Glomerular endothelial cell (primary cell): Measurements from ENCODE around the gene SLC16A8. TPM values are rescaled to one million over a fixed set of nuclear protein-coding genes. Genes with fewer than 3 reads are reported as not detected.

Experiments used
- DNase-seq: peaks from one replicate; pipeline ENCODE4 v3.0.0-alpha.2; 2011; ENCODE audit warnings: low read depth, low spot score; ENCODE audit errors: extremely low read depth
- total RNA-seq: library from RNA; depleted of rRNA; stranded (reverse); fragments of >200 nt; gene quantifications from 2 replicates; pipeline ENCODE4 v1.2.3, GENCODE V29; 2015

SLC16A8 gene
- total RNA-seq, 1 donor from 2014 or later: not detected

- DNase-seq: peak; percentile 23
Observed at GRCh38 chr22:38114484-38115398, 30.8 kb upstream of the SLC16A8 start.

- DNase-seq: no peak
Observed at GRCh38 chr22:38112381-38112780, 28.4 kb upstream of the SLC16A8 start.

DNA sequence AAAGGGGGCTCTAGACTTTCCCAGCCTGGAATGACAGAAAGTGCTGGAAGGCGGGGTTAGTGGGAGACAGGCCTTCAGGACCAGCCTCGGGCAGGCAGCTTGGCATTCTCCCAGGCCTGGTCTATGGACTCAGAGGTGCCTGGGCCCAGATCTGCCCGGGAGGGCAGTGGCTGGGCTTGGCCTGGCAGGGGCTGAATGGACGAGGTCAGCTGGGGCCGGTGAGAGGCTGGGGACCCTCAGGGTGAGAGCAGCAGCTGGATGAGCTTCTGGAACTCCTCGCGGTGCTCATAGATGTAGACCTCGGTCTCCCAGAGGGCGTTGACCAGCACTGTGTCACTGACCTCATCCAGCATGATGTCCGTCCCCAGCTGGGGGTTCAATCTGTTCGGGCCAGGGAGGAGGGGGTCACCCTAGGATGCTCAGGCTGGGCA lies 28.0 kb upstream of the SLC16A8 start:
- DNase-seq: no peak

GRCh38 chr22:38110863-38111852 lies 27.2 kb upstream of the SLC16A8 start:
- no peak for DNase-seq

DNA sequence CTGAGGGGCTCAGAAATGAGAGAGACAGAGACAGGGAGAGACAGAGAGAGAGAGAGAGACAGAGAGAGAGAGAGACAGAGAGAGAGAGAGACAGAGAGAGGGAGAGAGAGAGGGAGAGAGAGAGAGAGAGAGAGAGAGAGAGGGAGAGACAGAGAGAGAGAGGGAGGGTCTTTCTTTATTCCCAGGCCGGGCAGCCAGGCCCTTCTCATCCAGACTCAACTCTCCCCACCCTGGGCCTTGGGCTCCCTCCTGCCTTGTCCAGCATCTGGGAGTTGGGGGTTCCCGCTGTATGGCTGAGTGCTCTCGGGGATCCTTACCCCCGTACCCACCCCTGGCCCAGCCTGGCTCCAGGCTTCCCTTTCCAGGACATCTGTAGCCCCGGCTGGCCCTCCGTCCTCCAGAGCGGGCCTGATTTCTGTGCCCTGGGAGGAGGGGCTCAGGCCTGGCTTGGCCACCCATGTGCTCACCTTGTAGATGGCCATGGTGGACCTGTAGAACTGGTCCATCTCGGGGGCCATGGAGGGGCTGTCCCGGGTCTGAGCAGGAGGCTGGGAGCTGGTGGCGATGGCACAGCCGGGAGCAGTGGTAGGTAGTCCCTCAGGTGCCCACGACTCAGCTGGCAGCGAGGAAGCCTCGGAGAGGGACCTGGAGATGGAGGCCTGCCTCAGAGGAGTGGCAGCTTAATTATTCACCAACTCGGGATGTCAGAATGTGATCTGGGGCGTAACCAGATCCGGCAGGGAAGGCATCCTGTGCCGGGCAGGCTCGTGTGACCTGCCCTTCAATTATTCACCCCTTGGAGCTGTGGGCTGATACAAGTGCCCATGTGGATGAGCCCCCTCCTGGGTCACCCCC lies 26.3 kb upstream of the SLC16A8 start, which contains the start of gene BAIAP2L2:
Gene BAIAP2L2 (minus strand): TSS at position 677 of the 855 bp plus-strand sequence. CDS start 159 bp downstream, at position 518.
- no peak for DNase-seq

- DNase-seq: no peak
Observed at GRCh38 chr22:38109371-38110001, 25.5 kb upstream of the SLC16A8 start.

GRCh38 chr22:38108561-38109319 lies 24.8 kb upstream of the SLC16A8 start:
- DNase-seq: no peak

- no peak for DNase-seq
Observed at GRCh38 chr22:38107692-38108515, 23.9 kb upstream of the SLC16A8 start.

DNA sequence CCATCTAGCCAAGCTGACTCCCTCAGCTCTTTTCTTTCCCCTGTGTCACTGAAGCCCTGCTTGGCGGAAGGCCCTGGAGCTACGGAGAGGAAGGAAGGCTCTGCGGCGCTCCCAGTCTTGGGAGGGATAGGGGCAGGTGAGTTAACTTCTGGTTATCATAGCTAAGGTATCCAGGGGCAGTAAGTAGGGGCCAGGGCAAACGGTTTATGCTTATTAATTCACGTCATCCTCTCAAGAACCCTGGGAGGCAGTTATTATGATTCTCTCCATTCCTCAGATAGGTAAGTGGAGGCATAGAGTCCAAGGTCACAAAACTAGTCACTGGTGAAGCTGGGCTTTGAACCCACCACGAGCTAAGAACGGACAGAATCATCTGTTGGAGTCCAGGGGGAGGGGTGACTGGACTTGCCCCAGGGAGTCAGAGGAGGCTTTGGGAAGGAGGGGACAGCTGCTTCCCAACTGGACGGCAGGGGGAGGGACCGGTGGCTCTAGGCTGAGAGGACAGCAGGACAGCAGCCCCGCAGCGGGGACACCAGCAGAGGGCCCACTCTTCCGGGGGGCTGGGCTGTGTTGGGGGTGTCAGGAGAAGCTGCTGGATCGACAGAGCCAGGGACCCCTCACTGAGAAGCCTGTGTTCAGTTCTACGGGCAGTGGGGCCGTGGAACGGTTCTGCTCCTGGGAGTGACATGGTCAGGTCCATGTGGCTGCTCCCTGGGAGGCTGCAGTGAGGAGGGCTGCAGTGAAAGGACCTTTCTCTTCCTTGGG lies 23.0 kb upstream of the SLC16A8 start:
- no peak for DNase-seq

DNA sequence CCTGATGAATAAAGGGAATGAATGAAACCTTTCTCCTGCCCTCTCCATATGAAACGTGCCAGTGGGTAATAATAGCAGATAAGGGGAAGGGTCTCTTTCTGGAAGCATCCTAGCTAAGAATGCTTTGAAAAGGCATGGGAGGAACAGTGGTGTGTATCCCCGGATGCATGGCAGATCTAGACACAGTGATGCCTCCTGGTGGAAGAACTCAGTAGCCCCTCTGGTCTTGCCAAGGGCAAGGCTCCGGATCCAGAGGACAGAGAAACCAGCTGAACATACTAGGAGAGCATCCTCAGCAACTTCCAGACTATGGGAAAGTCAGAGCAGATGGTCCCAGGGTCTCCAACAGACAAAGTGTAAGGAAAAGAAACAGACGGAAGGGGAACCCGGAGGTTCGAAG lies 20.1 kb upstream of the SLC16A8 start:
- no peak for DNase-seq

- DNase-seq: no peak
Observed at GRCh38 chr22:38103641-38104040, 19.7 kb upstream of the SLC16A8 start.

- peak; percentile 37 for DNase-seq
Observed at GRCh38 chr22:38098410-38099249, 14.6 kb upstream of the SLC16A8 start.

GRCh38 chr22:38097557-38098409 lies 13.8 kb upstream of the SLC16A8 start:
- DNase-seq: no peak

- DNase-seq: no peak
Observed at GRCh38 chr22:38097058-38097457, 13.1 kb upstream of the SLC16A8 start.

DNA sequence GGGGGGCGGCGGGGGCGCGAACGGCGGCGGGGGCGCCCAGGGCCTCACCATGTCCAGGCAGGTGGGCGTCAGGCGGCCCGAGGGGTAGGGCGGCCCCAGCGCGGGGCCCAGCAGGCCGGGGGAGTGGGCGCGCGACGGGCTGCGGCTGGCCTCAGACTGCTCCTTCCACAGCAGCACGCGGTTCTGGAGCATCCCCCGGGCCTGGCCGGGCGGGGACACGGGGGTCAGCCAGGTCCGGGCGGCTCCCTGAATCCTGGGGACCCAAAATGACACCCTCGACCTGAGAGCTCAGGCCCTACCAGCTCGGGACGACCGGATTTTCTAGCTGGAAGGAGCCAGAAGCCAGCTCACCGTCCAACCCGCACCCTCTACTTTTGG lies 5.5 kb upstream of the SLC16A8 start:
- DNase-seq: no peak
